ENCODE data around the gene MZF1. TPM values are rescaled to one million over a fixed set of nuclear protein-coding genes. Genes with fewer than 3 reads are reported as not detected.

Gene MZF1
- total RNA-seq, 1 donor from 2014 or later: 17.4 TPM

DNA sequence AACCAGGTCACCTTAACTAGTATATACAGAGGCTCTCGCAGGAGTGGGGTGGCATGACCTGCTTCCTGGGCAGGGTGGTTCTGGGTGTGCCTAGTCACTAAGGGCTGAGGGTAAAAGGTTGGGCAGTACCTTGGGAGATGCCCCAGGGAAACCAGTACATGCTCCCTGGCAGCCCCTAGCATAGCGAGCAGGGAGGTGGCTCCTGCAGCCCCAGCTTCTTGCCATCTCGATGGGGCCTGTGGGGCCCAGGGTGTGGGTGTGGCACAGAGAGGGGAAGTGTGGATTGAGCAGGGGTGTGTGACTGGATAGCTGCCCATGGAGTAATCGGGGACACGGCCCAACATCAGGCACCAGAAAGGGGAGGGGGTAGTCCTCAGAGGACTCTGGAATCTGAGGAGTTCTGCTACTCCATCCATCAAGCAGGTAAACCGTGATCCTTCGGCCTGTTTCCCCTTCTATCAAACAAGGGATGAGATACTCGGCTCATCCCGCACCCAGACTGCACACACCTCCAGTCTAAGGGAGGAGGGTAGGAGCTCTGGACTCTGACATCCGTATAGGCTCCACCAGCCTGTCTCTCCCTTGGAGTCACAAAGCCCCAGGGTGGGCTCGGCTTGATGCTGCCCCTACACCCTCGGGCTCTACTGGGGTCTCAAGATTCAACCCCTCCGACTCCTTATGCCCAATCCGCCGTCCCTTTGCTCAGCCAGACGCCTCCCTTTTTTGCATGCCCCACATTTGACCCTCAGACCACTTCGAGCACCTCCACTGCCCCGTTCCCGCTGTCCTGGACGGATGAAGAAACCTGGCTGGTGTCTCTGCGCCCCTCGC is 54.7 kb downstream of the MZF1 start:
- FAIRE-seq: no peak
- Histone ChIP-seq H3K4me3 (ENCODE audit: insufficient read depth, low read depth, low read length) (peak overlapping the region; percentile 82), H4K20me1 (ENCODE audit: insufficient read depth, low read length) (peaks cover 20% of the 10 kb centered on the region), H3K9me3 (ENCODE audit: insufficient read depth, low read depth, low read length) (no peaks in the 10 kb centered on the region), H2AFZ (ENCODE audit: low read depth, low read length) (peak overlapping the region; percentile 88), H3K9ac (ENCODE audit: low read length) (peak overlapping the region; percentile 93), H3K27me3 (ENCODE audit: insufficient read depth, low read length) (no peaks in the 10 kb centered on the region), H3K4me1 (ENCODE audit: insufficient read depth, low read length) (peaks cover 16% of the 10 kb centered on the region), H3K36me3 (ENCODE audit: insufficient read depth, low read length) (peaks cover 2% of the 10 kb centered on the region), H3K4me2 (ENCODE audit: low read length) (peak overlapping the region; percentile 96), H3K27ac (ENCODE audit: low read depth, low read length) (peak overlapping the region; percentile 86), H3K79me2 (ENCODE audit: insufficient read depth, low read length) (peaks cover 47% of the 10 kb centered on the region)
- Mint-ChIP-seq H3K9me3 (ENCODE audit: unreplicated experiment) (no peaks in the 10 kb centered on the region), H3K4me3 (ENCODE audit: unreplicated experiment) (peak overlapping the region; percentile 100), H3K27me3 (ENCODE audit: low read depth, unreplicated experiment) (no peaks in the 10 kb centered on the region), H3K36me3 (ENCODE audit: low read depth, unreplicated experiment) (peaks cover 12% of the 10 kb centered on the region), H3K27ac (ENCODE audit: unreplicated experiment) (peak overlapping the region; percentile 94), H3K4me1 (ENCODE audit: low read depth, unreplicated experiment) (peaks cover 24% of the 10 kb centered on the region)
- DNase-seq (ENCODE audit: low read depth): no peak
- TF ChIP-seq EZH2 (IDR thresholded peaks at IDR 0.05; ENCODE audit: insufficient read depth, low read length): no peak

DNA sequence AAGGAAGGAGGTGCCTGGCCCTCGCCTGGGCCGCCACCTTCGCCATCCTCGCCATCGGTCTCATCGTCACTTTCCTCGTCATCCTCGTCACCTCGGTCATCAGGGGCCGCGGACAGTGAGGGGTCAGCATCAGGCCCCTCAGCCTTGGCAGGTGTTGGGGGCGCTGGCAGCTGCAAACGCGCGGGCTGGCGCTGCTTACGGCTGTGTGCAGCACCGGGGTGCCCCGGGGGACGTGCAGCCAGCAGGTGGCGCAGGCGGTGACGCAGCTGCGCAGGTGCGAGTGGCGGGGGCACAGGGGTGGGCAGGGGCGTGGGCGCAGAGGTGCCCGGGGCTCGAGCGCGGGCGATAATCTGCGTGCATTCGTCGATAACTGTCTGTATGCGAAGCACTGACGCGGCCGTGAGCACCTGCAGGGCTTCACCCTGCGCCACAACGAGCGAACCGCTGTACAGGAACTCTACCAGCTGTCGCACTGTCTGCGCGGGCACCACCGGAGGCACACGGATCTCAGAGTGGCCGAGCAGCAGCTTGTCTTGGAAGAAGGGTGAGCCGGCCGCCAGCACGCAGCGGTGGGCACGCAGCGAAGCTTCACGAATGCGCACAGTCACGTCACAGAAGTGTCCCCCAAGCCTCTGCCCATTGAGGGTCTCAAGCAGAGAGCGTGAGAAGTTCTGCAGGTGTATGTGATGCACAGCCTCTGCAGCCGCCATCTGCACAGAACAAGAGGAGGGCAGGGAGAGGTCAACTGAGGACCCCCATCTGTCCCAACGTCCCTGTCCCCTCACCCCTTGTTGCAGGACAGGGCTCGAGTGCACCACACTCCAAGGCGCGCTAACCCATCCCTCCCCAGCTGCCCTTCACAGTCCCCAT is 55.9 kb downstream of the MZF1 start:
- H3K36me3 ChIP-seq (ENCODE audit: insufficient read depth, low read length): peaks cover 2% of the 10 kb centered on the region
- H3K79me2 ChIP-seq (ENCODE audit: insufficient read depth, low read length): peaks cover 47% of the 10 kb centered on the region
- no peak overlapping the region for H3K4me3 ChIP-seq (ENCODE audit: insufficient read depth, low read depth, low read length)
- H3K4me2 ChIP-seq (ENCODE audit: low read length): no peak overlapping the region
- no peak overlapping the region for H2AFZ ChIP-seq (ENCODE audit: low read depth, low read length)
- H3K27me3 Mint-ChIP-seq (ENCODE audit: low read depth, unreplicated experiment): no peaks in the 10 kb centered on the region
- H3K4me3 Mint-ChIP-seq (ENCODE audit: unreplicated experiment): peak overlapping the region; percentile 100
- H4K20me1 ChIP-seq (ENCODE audit: insufficient read depth, low read length): peaks cover 23% of the 10 kb centered on the region
- H3K27me3 ChIP-seq (ENCODE audit: insufficient read depth, low read length): no peaks in the 10 kb centered on the region
- H3K9ac ChIP-seq (ENCODE audit: low read length): no peak overlapping the region
- no peak for TF ChIP-seq EZH2 (IDR thresholded peaks at IDR 0.05; ENCODE audit: insufficient read depth, low read length)
- TF ChIP-seq, protein P1, sequence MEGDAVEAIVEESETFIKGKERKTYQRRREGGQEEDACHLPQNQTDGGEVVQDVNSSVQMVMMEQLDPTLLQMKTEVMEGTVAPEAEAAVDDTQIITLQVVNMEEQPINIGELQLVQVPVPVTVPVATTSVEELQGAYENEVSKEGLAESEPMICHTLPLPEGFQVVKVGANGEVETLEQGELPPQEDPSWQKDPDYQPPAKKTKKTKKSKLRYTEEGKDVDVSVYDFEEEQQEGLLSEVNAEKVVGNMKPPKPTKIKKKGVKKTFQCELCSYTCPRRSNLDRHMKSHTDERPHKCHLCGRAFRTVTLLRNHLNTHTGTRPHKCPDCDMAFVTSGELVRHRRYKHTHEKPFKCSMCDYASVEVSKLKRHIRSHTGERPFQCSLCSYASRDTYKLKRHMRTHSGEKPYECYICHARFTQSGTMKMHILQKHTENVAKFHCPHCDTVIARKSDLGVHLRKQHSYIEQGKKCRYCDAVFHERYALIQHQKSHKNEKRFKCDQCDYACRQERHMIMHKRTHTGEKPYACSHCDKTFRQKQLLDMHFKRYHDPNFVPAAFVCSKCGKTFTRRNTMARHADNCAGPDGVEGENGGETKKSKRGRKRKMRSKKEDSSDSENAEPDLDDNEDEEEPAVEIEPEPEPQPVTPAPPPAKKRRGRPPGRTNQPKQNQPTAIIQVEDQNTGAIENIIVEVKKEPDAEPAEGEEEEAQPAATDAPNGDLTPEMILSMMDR (IDR thresholded peaks at IDR 0.05; ENCODE audit: insufficient read depth, low read depth, low read length): no peak
- H3K4me1 ChIP-seq (ENCODE audit: insufficient read depth, low read length): peaks cover 16% of the 10 kb centered on the region
- peaks cover 12% of the 10 kb centered on the region for H3K36me3 Mint-ChIP-seq (ENCODE audit: low read depth, unreplicated experiment)
- no peak overlapping the region for H3K27ac ChIP-seq (ENCODE audit: low read depth, low read length)
- no peaks in the 10 kb centered on the region for H3K9me3 ChIP-seq (ENCODE audit: insufficient read depth, low read depth, low read length)
- H3K4me1 Mint-ChIP-seq (ENCODE audit: low read depth, unreplicated experiment): peaks cover 24% of the 10 kb centered on the region
- peak overlapping the region; percentile 47 for H3K27ac Mint-ChIP-seq (ENCODE audit: unreplicated experiment)
- DNase-seq (ENCODE audit: low read depth): no peak
- FAIRE-seq: no peak
- no peaks in the 10 kb centered on the region for H3K9me3 Mint-ChIP-seq (ENCODE audit: unreplicated experiment)

DNA sequence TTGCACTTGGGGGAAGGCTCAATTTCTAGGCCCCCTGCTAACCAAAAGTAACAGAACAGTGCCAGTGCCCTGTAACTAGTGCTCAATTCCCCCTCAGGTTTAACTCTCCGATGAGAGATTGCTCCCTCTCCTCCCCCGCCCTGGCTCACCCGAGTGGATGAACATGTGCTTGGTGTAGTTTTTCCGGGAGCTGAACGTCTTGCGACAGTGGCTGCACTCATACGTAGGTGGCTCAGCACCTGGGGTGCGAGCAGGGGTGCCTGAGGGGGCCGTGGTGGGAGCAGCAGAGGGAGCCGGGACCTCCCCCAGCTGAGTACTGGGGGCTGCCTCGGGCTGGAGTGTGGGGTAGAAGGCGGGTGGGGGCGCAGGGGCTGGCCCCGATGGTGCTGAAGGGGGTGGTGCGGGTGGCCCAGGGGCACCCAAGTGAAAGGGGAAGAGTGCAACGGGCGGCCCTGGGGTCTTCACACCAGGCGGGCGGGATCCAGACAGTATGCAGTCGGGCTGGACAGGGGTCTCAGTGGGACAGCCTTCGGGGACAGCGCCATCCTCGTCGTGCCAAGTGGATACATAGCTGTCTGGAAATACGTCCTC is 56.8 kb downstream of the MZF1 start:
- Histone ChIP-seq H3K9me3 (ENCODE audit: insufficient read depth, low read depth, low read length) (no peaks in the 10 kb centered on the region), H2AFZ (ENCODE audit: low read depth, low read length) (no peak overlapping the region), H3K4me1 (ENCODE audit: insufficient read depth, low read length) (peaks cover 16% of the 10 kb centered on the region), H3K27me3 (ENCODE audit: insufficient read depth, low read length) (no peaks in the 10 kb centered on the region), H3K4me3 (ENCODE audit: insufficient read depth, low read depth, low read length) (no peak overlapping the region), H3K27ac (ENCODE audit: low read depth, low read length) (no peak overlapping the region), H3K4me2 (ENCODE audit: low read length) (no peak overlapping the region), H3K79me2 (ENCODE audit: insufficient read depth, low read length) (peaks cover 47% of the 10 kb centered on the region), H3K9ac (ENCODE audit: low read length) (no peak overlapping the region), H4K20me1 (ENCODE audit: insufficient read depth, low read length) (peaks cover 23% of the 10 kb centered on the region), H3K36me3 (ENCODE audit: insufficient read depth, low read length) (peaks cover 2% of the 10 kb centered on the region)
- H3K27ac Mint-ChIP-seq (ENCODE audit: unreplicated experiment): no peak overlapping the region
- no peaks in the 10 kb centered on the region for H3K9me3 Mint-ChIP-seq (ENCODE audit: unreplicated experiment)
- peak overlapping the region; percentile 70 for H3K4me3 Mint-ChIP-seq (ENCODE audit: unreplicated experiment)
- peaks cover 12% of the 10 kb centered on the region for H3K36me3 Mint-ChIP-seq (ENCODE audit: low read depth, unreplicated experiment)
- DNase-seq (ENCODE audit: low read depth) (no peak), FAIRE-seq (no peak)
- H3K27me3 Mint-ChIP-seq (ENCODE audit: low read depth, unreplicated experiment): no peaks in the 10 kb centered on the region
- peaks cover 24% of the 10 kb centered on the region for H3K4me1 Mint-ChIP-seq (ENCODE audit: low read depth, unreplicated experiment)
- TF ChIP-seq EZH2 (IDR thresholded peaks at IDR 0.05; ENCODE audit: insufficient read depth, low read length): no peak
- TF ChIP-seq, protein P1 (IDR thresholded peaks at IDR 0.05; ENCODE audit: insufficient read depth, low read depth, low read length): no peak
